Bone marrow (tissue), 2 donors: ENCODE measurements around the gene CXCL8.
"Not testable (repeated sequence)": the region's sequence is repeated elsewhere in the genome, so short reads cannot be mapped to it uniquely, and the experiment has no call there.

ENCODE experiments used
- DNase-seq, 2 donors: peaks; one replicate each; lab custom pipeline; 2025; lab: John Stamatoyannopoulos, UW

Gene CXCL8

GRCh38 chr4:73740353-73740778, at the start of gene CXCL8:
Gene CXCL8 (plus strand): TSS chr4:73740569. CDS start chr4:73740659, 90 bp downstream.
- peak; percentile 62 to 87 for DNase-seq

GRCh38 chr4:73691201-73691600, 49.2 kb upstream of the CXCL8 start:
- not testable (repeated sequence) for DNase-seq

GRCh38 chr4:73691759-73692158, 48.6 kb upstream of the CXCL8 start:
- no peak for DNase-seq

- DNase-seq = no peak
Observed at GRCh38 chr4:73692254-73692653, 48.1 kb upstream of the CXCL8 start.

GRCh38 chr4:73692701-73693100, 47.7 kb upstream of the CXCL8 start:
- no peak for DNase-seq

- no peak for DNase-seq
Observed at GRCh38 chr4:73693811-73694210, 46.6 kb upstream of the CXCL8 start.

GRCh38 chr4:73698217-73698616, 42.2 kb upstream of the CXCL8 start:
- peak in 1 of 2 donors; percentile 41 for DNase-seq

GRCh38 chr4:73701116-73701515, 39.3 kb upstream of the CXCL8 start:
- DNase-seq = no peak

- no peak for DNase-seq
Observed at GRCh38 chr4:73702796-73703287, 37.5 kb upstream of the CXCL8 start.

- no peak for DNase-seq
Observed at GRCh38 chr4:73703320-73703719, 37.0 kb upstream of the CXCL8 start.

- peak; percentile 17 to 95 for DNase-seq
Observed at GRCh38 chr4:73704314-73705055, 35.9 kb upstream of the CXCL8 start.

GRCh38 chr4:73705056-73705432, 35.3 kb upstream of the CXCL8 start:
- no peak for DNase-seq

- DNase-seq = no peak
Observed at GRCh38 chr4:73705721-73706120, 34.6 kb upstream of the CXCL8 start.

- DNase-seq = no peak
Observed at GRCh38 chr4:73706811-73707210, 33.6 kb upstream of the CXCL8 start.

- no peak for DNase-seq
Observed at GRCh38 chr4:73707269-73707875, 33.0 kb upstream of the CXCL8 start.

GRCh38 chr4:73707918-73708577, 32.3 kb upstream of the CXCL8 start:
- peak in 1 of 2 donors; percentile 83 for DNase-seq

- DNase-seq = peak in 1 of 2 donors; percentile 55
Observed at GRCh38 chr4:73709451-73710033, 30.8 kb upstream of the CXCL8 start.

GRCh38 chr4:73710094-73710493, 30.3 kb upstream of the CXCL8 start:
- DNase-seq = no peak

- DNase-seq = no peak
Observed at GRCh38 chr4:73711989-73712388, 28.4 kb upstream of the CXCL8 start.

GRCh38 chr4:73713650-73714049, 26.7 kb upstream of the CXCL8 start:
- DNase-seq = no peak

GRCh38 chr4:73714647-73715046, 25.7 kb upstream of the CXCL8 start:
- no peak for DNase-seq

- no peak for DNase-seq
Observed at GRCh38 chr4:73715659-73716058, 24.7 kb upstream of the CXCL8 start.
